GM23338 (cell line): ENCODE measurements around the gene KRTAP1-4.

Source experiments
- CREB1 ChIP-seq: fragments of 250-450 bp; sonication (Bioruptor Pico); IDR thresholded peaks from 2 replicates; pipeline ENCODE4 v1.5.0; 2020; ENCODE audit warnings: low read depth, mild to moderate bottlenecking, moderate library complexity
- EZH2 ChIP-seq: fragments of 200-600 bp; sonication (generic); IDR thresholded peaks from one replicate; pipeline ENCODE4 v1.8.0; 2017; ENCODE audit warnings: antibody characterized with exemption, mild to moderate bottlenecking, low read depth; ENCODE audit not compliant: unreplicated experiment
- EZH2phosphoT487 ChIP-seq: fragments of 200-600 bp; sonication (generic); IDR thresholded peaks from one replicate; pipeline ENCODE4 v1.8.1; 2018; ENCODE audit warnings: antibody characterized with exemption; ENCODE audit not compliant: unreplicated experiment
- JUNB ChIP-seq: IDR thresholded peaks from one replicate; pipeline ENCODE4 v1.6.1; 2016; ENCODE audit warnings: antibody characterized with exemption; ENCODE audit not compliant: unreplicated experiment
- POLR2AphosphoS5 ChIP-seq: IDR thresholded peaks from 2 replicates; pipeline ENCODE4 v1.6.1; 2016; ENCODE audit warnings: antibody characterized with exemption, low read depth
- ZNF114 ChIP-seq: fragments of 250-450 bp; sonication (Bioruptor Pico); IDR thresholded peaks from 2 replicates; pipeline ENCODE4 v1.5.0; 2020; ENCODE audit warnings: mild to moderate bottlenecking, moderate library complexity
- ZNF331 ChIP-seq: fragments of 250-450 bp; sonication (Bioruptor Pico); IDR thresholded peaks from 2 replicates; pipeline ENCODE4 v1.5.0; 2020; ENCODE audit warnings: low read depth, mild to moderate bottlenecking, moderate library complexity
- TF ChIP-seq, protein P1 (sequence below): IDR thresholded peaks from 2 replicates; pipeline ENCODE4 v1.6.1; 2016; ENCODE audit warnings: antibody characterized with exemption
- TF ChIP-seq, protein P2 (sequence below), 2 experiments: fragments of 200-600 bp in 1 of 2; sonication (generic) in 1 of 2; conservative IDR thresholded peaks; 2 replicates each; pipeline versions ENCODE4 v1.5.1 to v1.6.1; 2016 to 2017; ENCODE audit warnings: antibody characterized with exemption in 2 of 2, low read depth in 2 of 2, mild to moderate bottlenecking in 2 of 2, moderate library complexity in 1 of 2
- TF ChIP-seq, protein P3 (sequence below): IDR thresholded peaks from one replicate; pipeline ENCODE4 v1.6.1; 2018; ENCODE audit warnings: antibody characterized with exemption; ENCODE audit not compliant: unreplicated experiment
- TF ChIP-seq, protein P4 (sequence below): fragments of 250-450 bp; sonication (Bioruptor Pico); IDR thresholded peaks from 2 replicates; pipeline ENCODE4 v1.5.0; 2020; ENCODE audit warnings: mild to moderate bottlenecking, moderate library complexity

DNA sequence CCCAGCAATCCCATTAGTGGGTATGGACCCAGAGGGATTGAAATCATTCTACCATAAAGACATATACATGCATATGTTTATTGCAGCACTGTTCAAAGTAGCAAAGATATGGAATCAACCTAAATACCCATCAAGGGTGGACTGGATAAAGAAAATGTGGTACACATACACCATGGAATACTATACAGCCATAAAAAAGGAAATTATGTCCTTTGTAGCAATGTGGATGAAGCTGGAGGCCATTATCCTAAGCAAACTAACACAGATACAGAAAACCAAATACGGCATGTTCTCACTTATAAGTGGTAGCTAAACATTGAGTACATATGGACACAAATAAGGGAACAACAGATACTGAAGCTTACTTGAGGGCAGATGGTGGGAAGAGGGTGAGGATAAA, 27.6 kb upstream of the KRTAP1-4 start:
- TF ChIP-seq, protein P1, sequence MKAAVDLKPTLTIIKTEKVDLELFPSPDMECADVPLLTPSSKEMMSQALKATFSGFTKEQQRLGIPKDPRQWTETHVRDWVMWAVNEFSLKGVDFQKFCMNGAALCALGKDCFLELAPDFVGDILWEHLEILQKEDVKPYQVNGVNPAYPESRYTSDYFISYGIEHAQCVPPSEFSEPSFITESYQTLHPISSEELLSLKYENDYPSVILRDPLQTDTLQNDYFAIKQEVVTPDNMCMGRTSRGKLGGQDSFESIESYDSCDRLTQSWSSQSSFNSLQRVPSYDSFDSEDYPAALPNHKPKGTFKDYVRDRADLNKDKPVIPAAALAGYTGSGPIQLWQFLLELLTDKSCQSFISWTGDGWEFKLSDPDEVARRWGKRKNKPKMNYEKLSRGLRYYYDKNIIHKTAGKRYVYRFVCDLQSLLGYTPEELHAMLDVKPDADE = no peak
- no peak for TF ChIP-seq CREB1
- TF ChIP-seq, protein P2, sequence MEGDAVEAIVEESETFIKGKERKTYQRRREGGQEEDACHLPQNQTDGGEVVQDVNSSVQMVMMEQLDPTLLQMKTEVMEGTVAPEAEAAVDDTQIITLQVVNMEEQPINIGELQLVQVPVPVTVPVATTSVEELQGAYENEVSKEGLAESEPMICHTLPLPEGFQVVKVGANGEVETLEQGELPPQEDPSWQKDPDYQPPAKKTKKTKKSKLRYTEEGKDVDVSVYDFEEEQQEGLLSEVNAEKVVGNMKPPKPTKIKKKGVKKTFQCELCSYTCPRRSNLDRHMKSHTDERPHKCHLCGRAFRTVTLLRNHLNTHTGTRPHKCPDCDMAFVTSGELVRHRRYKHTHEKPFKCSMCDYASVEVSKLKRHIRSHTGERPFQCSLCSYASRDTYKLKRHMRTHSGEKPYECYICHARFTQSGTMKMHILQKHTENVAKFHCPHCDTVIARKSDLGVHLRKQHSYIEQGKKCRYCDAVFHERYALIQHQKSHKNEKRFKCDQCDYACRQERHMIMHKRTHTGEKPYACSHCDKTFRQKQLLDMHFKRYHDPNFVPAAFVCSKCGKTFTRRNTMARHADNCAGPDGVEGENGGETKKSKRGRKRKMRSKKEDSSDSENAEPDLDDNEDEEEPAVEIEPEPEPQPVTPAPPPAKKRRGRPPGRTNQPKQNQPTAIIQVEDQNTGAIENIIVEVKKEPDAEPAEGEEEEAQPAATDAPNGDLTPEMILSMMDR (conservative IDR thresholded peaks at IDR 0.05; ENCODE audit: low read depth in 2 of 2) = no peak
- no peak for TF ChIP-seq EZH2phosphoT487
- TF ChIP-seq, protein P3, sequence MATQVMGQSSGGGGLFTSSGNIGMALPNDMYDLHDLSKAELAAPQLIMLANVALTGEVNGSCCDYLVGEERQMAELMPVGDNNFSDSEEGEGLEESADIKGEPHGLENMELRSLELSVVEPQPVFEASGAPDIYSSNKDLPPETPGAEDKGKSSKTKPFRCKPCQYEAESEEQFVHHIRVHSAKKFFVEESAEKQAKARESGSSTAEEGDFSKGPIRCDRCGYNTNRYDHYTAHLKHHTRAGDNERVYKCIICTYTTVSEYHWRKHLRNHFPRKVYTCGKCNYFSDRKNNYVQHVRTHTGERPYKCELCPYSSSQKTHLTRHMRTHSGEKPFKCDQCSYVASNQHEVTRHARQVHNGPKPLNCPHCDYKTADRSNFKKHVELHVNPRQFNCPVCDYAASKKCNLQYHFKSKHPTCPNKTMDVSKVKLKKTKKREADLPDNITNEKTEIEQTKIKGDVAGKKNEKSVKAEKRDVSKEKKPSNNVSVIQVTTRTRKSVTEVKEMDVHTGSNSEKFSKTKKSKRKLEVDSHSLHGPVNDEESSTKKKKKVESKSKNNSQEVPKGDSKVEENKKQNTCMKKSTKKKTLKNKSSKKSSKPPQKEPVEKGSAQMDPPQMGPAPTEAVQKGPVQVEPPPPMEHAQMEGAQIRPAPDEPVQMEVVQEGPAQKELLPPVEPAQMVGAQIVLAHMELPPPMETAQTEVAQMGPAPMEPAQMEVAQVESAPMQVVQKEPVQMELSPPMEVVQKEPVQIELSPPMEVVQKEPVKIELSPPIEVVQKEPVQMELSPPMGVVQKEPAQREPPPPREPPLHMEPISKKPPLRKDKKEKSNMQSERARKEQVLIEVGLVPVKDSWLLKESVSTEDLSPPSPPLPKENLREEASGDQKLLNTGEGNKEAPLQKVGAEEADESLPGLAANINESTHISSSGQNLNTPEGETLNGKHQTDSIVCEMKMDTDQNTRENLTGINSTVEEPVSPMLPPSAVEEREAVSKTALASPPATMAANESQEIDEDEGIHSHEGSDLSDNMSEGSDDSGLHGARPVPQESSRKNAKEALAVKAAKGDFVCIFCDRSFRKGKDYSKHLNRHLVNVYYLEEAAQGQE = no peak
- no peak for TF ChIP-seq EZH2
- no peak for TF ChIP-seq ZNF331 (CRISPR knock-in tag)
- TF ChIP-seq POLR2AphosphoS5 = no peak
- TF ChIP-seq JUNB = no peak
- no peak for TF ChIP-seq ZNF114
- TF ChIP-seq, protein P4, sequence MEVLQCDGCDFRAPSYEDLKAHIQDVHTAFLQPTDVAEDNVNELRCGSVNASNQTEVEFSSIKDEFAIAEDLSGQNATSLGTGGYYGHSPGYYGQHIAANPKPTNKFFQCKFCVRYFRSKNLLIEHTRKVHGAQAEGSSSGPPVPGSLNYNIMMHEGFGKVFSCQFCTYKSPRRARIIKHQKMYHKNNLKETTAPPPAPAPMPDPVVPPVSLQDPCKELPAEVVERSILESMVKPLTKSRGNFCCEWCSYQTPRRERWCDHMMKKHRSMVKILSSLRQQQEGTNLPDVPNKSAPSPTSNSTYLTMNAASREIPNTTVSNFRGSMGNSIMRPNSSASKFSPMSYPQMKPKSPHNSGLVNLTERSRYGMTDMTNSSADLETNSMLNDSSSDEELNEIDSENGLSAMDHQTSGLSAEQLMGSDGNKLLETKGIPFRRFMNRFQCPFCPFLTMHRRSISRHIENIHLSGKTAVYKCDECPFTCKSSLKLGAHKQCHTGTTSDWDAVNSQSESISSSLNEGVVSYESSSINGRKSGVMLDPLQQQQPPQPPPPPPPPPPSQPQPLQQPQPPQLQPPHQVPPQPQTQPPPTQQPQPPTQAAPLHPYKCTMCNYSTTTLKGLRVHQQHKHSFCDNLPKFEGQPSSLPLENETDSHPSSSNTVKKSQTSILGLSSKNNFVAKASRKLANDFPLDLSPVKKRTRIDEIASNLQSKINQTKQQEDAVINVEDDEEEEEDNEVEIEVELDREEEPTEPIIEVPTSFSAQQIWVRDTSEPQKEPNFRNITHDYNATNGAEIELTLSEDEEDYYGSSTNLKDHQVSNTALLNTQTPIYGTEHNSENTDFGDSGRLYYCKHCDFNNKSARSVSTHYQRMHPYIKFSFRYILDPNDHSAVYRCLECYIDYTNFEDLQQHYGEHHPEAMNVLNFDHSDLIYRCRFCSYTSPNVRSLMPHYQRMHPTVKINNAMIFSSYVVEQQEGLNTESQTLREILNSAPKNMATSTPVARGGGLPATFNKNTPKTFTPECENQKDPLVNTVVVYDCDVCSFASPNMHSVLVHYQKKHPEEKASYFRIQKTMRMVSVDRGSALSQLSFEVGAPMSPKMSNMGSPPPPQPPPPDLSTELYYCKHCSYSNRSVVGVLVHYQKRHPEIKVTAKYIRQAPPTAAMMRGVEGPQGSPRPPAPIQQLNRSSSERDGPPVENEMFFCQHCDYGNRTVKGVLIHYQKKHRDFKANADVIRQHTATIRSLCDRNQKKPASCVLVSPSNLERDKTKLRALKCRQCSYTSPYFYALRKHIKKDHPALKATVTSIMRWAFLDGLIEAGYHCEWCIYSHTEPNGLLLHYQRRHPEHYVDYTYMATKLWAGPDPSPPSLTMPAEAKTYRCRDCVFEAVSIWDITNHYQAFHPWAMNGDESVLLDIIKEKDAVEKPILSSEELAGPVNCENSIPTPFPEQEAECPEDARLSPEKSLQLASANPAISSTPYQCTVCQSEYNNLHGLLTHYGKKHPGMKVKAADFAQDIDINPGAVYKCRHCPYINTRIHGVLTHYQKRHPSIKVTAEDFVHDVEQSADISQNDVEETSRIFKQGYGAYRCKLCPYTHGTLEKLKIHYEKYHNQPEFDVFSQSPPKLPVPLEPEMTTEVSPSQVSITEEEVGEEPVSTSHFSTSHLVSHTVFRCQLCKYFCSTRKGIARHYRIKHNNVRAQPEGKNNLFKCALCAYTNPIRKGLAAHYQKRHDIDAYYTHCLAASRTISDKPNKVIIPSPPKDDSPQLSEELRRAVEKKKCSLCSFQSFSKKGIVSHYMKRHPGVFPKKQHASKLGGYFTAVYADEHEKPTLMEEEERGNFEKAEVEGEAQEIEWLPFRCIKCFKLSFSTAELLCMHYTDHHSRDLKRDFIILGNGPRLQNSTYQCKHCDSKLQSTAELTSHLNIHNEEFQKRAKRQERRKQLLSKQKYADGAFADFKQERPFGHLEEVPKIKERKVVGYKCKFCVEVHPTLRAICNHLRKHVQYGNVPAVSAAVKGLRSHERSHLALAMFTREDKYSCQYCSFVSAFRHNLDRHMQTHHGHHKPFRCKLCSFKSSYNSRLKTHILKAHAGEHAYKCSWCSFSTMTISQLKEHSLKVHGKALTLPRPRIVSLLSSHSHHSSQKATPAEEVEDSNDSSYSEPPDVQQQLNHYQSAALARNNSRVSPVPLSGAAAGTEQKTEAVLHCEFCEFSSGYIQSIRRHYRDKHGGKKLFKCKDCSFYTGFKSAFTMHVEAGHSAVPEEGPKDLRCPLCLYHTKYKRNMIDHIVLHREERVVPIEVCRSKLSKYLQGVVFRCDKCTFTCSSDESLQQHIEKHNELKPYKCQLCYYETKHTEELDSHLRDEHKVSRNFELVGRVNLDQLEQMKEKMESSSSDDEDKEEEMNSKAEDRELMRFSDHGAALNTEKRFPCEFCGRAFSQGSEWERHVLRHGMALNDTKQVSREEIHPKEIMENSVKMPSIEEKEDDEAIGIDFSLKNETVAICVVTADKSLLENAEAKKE (CRISPR knock-in tag) = no peak
